ENCODE measurements around the gene SKAP2.

Gene SKAP2

GRCh38 chr7:26691406-26691805 is 173.0 kb downstream of the SKAP2 start:
- no peak for DNase-seq

DNA sequence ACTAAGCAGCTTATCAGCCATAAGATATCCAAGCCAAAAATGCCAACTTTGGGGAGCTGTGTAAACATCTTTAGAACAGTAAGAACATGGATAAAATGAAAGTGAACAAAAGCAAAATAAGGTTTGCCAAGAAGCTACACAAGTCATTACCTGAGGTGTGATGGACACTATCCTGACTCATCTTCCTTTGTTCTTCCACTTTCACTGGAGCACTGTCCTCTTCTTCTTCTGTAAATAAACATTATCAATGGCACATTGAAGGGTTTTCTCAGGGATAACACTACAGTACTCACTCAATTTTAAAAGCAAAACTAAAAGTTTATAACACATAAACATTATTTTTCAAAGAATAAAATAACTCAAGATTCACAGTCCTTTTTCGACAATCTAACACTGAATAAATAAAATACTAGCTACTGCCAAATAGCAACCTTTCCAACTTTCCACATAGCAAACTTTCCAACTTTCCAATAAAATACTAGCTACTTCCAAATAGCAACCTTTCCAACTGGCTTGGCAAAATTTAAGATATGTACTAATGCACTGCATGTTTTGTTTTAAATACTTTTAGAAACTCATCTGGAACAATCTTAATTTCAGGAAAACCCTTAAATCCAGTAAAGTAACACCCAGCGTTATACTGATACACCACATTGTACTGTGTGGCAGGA is 174.1 kb downstream of the SKAP2 start:
- DNase-seq, result no peak

DNA sequence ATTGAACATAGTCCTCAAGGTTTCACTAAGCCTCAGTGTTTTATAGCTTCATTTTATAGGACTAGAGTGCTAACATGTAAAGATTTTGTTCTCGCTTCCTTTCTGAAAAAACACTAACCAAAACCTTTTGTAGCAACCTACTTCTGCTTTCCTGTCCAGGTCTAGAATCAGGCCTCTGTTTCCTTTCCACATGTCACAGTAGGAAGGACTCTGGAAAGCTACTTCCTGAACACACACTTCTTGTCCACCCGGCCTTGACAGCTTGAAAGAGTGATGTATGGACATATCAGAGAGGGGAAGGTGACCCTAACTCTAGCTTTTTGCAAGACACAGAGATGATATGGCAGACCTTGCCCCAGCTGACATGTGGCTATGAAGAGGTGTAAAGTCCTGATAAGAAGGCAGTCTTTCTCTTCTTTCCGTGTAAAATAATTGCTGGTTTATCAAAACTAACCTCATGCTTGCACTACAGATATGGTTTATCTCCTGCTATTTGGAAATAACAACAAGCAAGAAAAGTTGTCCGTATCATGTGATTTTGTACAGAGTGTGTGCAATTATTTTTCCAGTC is 175.4 kb downstream of the SKAP2 start:
- DNase-seq, result no peak

DNA sequence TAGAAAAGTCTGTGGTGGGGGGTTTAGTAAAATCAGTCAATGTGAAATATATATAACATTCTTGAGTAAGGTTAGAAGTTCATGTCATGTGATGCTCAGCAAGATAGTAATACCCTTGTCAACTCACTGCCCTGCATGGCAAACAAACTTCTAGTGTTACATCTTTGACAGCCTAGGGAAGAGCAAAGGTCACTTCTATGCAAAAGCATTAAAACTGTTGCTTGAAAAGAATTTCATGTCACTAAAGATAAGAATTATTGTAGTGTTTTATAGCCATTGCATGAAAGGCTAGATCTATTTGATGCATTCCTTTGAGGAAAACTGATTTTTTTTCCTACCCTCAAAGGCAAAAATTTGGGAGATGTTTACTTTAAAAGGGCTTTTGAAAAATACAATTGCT is 176.0 kb downstream of the SKAP2 start:
- no peak for DNase-seq

GRCh38 chr7:26687032-26687431 is 177.4 kb downstream of the SKAP2 start:
- no peak for DNase-seq

- DNase-seq, result no peak
Measured at GRCh38 chr7:26686448-26686981, 177.9 kb downstream of the SKAP2 start.

DNA sequence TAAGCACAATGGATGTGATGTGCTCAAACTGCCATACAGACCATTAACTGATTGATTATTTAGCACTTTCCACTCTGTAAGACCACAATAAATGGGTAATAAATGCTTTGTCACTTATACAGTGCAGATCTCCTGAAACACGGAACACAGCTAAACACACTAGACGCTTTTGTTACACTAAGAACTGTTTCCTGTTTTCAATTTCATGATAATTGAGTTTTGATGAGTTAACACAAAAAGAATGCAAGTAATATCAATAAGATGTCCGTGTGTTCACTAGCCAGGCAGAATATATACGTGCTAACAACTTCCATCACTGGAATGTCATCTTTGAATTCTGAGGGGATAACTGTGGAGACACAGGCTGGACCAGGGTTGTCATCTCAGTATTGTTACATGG is 178.8 kb downstream of the SKAP2 start:
- DNase-seq, result no peak

DNA sequence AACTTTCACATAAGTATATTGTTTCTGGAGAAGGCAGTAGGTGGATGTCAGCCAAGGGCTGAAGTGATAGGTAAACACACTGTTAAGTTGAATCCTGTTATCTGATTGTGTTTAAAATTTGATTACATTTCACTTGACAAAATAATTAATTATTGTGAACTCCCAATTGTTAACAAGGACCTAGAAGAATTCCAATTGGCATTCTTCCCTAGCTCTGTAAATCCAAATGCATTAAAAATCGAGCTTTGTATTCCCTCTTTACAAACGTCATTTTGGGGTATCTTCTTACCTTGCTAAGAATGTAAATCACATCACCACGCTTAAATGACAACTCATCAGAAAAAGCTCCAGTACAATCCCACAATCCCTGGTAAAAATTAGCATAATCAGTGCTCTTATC is 179.9 kb downstream of the SKAP2 start:
- DNase-seq, result no peak

- DNase-seq, result no peak
Measured at GRCh38 chr7:26683277-26683676, 181.1 kb downstream of the SKAP2 start.

DNA sequence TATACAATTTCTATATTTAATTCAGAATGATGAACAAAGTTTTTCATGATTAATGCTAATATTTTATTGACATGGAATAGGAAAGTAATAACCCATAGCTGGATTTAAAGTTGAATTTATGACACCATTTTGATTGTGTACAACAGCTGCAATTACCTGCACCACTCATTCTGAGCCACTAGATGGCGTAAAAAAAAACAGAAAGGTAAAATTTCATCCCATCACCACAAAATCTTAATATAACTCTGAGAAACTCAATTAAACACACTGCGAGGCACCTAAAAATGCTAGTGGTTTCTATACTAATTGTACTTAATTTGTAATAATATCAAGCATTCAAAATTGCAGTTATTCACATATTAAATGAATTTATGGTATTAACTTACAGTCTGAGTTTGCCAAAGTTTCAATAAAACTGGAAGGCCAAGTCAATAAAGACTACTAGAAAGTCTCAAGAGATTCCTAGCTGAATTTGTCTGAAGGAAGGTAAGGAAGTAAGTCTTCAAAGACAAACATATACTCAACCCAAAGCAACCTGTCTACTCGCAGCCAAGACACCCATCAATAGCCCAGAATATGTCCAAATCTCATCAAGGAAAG is 182.5 kb downstream of the SKAP2 start:
- DNase-seq, result no peak

DNA sequence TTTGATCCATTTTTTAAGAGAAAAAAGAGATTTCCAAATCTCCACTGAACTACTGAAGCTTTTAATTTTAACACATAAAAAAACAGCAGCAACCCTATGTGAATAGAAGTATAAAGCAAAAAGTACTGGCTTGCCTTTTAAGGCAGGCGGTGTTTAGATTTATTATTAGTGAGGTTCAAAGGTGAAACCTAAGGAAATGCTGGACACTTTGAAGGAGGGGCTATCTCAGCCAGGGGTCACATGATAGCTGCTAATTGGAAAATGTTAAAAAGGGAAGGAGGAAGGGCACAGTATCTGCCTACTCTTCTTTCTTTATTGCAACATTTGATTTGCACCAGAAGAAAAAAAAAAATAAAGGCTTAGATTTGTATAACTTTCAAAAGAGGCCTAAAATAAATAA is 183.8 kb downstream of the SKAP2 start:
- no peak for DNase-seq

GRCh38 chr7:26675143-26675887 is 189.1 kb downstream of the SKAP2 start:
- DNase-seq, result no peak

DNA sequence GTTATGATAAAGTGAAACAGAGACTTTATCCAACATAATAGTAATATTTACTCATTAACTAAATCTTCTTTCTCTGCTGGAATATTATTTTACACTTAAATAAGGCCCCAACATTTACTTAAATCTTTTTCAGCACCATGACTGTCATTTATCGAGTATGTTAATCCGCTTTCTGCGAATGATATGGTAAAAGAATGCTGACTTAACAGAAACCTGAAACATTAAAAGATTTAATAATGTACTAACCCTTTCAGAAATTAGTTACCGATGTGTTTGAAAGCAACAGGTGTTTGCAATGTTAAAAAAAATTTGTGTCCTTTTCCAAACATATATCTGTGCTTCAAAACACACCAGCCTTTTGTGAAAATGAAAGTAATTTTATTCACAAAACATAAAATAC is 190.5 kb downstream of the SKAP2 start:
- DNase-seq, result no peak

DNA sequence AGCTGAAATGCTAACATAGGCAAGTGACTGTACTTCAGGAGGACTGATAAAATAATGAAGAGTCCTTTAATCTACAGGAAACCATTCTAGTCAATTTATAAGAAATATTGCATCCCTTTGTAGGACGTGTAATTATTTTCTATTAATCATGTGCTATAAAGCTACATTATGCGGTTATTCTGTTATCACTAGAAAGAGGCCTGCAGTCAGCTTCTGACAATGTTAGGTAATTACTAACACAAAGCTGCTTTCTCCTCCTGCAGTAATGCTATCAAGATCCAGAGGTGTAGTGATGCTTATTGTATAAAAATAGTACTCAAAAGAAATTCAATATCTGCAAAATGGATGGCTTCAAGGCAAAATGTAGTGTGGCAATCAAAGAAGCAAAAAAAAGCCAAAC is 191.1 kb downstream of the SKAP2 start:
- no peak for DNase-seq

- no peak for DNase-seq
Measured at GRCh38 chr7:26670841-26671240, 193.5 kb downstream of the SKAP2 start.

DNA sequence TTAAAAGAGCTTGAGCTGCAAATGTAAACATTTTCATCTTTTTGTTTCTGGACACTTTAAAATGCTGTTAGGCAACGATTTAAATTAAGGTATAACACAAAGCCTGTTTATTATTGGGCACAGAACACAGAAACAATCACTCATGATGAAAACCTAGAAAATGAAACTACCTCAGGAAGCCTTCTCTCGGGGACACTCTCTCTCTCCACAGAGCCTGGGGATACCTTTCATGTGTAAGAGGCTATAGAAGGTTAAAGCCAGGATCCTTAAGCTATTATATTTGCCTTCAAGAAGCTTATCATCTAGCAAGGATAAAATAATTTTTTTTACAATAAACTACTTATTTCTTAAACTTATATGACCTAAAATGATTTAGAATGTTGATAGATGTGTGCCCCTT is 194.1 kb downstream of the SKAP2 start:
- DNase-seq, result no peak

DNA sequence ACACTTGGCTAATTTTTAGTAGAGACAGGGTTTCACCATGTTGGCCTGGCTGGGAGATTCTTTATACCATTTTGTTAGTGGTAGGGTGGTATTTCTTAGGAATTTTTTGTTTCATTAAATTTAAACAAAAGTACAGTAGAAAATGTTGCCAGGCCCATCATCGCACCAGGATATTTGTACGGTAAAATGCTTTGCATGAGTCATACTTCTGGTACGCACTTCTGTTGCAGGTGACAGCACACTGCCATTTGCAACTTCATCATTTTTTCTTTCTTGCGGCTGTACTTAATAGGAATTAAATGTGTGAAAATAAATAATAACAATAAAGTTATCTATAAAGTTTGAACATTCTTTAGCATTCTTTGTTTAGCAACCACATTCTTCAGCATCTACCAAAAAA is 195.6 kb downstream of the SKAP2 start:
- no peak for DNase-seq

DNA sequence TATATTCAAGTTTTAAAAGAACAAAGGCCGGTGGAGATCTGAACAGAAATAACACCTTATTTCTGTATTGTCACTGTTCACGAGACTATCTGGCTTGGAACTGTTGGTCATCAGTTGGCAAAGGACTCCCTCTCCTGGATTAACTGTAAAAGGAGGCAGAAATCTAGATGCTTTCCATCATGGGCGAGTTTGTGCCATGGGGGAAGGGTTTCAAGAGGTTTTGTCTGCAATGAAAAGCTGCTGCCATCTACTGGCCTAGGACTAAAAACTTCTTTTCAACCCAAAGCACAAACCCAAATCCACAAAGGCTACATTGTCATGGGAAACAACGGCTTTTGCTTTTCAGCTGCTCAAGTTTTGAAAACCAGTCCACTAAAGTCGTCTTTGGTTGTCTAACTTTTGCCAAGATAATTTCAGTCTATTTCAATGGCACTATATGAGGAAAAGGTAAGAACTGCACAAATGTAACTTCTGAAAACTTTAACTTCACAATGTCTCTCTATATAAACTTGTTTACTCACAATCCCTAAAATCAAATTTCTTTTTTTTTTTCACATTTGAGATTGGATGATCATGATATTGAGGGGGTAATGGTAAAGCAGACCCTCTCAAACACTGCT is 196.8 kb downstream of the SKAP2 start:
- peak in 2 of 4 experiments; percentile 1 to 5 for DNase-seq

GRCh38 chr7:26664735-26665416 is 199.5 kb downstream of the SKAP2 start:
- DNase-seq, result peak in 1 of 4 experiments; percentile 10

- DNase-seq, result no peak
Measured at GRCh38 chr7:26664274-26664673, 200.1 kb downstream of the SKAP2 start.

DNA sequence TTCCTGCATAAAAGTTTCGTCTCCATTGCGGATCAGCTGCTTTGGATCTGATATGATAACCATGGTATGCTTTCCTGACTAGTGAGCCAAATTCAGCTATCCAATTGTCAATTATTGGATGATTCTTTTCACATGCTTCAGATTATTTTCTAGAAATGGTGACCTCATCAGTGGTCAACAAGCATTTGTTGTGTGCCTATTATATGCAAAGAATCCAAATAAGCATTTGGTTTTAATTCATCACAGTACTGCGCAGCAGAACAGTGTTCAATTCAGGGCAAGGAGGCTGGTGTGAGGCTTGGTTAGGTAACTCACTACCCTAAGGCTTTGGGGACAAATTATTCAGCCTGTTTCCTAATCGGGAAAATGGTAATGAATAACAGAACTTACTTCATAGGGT is 200.5 kb downstream of the SKAP2 start:
- no peak for DNase-seq

DNA sequence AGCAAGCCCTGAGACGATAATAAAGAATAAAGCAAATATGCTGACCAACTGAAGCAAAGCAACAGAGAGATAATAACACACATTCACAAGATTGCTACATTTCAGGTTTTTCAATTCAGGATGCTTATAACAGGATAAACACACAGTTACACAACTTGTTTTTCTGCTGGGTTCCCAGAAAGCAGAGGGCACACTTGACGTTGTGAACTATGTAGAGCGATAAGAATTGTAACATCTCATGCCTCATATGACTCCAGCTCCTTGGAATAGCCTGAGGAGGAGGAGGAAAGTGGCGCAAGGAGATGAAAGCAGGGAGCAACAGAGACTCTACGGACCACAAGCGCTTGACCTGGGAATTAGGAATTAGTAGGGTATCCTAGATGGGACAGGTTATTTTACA is 201.7 kb downstream of the SKAP2 start:
- no peak for DNase-seq

DNA sequence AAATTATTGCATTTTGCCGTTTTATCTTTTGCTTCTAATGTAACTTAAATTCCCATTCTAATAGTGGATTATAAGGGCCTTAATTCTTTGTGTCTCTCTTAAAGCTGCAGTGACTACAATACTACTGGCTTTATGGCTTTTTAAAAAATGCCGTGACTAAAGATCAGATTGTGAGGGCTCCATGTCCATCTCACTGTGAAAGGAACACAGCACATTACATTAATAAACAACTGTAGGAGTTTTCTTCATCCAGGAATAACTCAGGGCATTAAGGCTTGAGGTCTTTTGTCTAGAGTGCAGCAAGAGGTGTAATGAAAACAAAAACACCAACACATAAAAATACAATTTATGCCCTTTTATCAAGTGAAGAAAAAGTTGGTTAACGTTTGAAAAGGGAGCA is 205.3 kb downstream of the SKAP2 start:
- no peak for DNase-seq

Data from activated naive CD4-positive, alpha-beta T cell (primary cell).